ENCODE data around the gene ANK3.

- no peak for TF ChIP-seq CTCF (IDR thresholded peaks at IDR 0.05)
- no peak for TF ChIP-seq POLR2A (IDR thresholded peaks at IDR 0.05)
These were observed 870 bp downstream of the ANK3 start for GRCh38 chr10:60388709-60389301.
